Stimulated activated CD4-positive, alpha-beta T cell treated with anti-CD3 and anti-CD28 coated beads, Interleukin-15, amount 100 ng/mL, for 24 hours (primary cell): ENCODE measurements around the gene KRT6C.

ENCODE experiments used
- DNase-seq: peaks from one replicate; pipeline ENCODE4 v3.0.0-alpha.2; 2020

KRT6C gene

GRCh38 chr12:52434081-52434733 lies 39.4 kb downstream of the KRT6C start, which contains the start of gene KRT75:
TSS of gene KRT75 (minus strand) at chr12:52434371. CDS start at chr12:52434304, 67 bp downstream.
- no peak for DNase-seq

GRCh38 chr12:52433501-52434080 lies 40.0 kb downstream of the KRT6C start:
- no peak for DNase-seq

GRCh38 chr12:52432559-52433207 lies 40.9 kb downstream of the KRT6C start:
- DNase-seq: no peak

- DNase-seq: peak; percentile 7
These were observed 45.5 kb downstream of the KRT6C start for GRCh38 chr12:52428121-52428520.

GRCh38 chr12:52427083-52427482 lies 46.5 kb downstream of the KRT6C start:
- no peak for DNase-seq

- DNase-seq: no peak
These were observed 47.6 kb downstream of the KRT6C start for GRCh38 chr12:52426034-52426433.

GRCh38 chr12:52425466-52425865 lies 48.1 kb downstream of the KRT6C start:
- no peak for DNase-seq

- DNase-seq: no peak
These were observed 49.7 kb downstream of the KRT6C start for GRCh38 chr12:52423661-52424500.

GRCh38 chr12:52423035-52423434 lies 50.6 kb downstream of the KRT6C start:
- DNase-seq: no peak

GRCh38 chr12:52419656-52420055 lies 53.9 kb downstream of the KRT6C start:
- DNase-seq: no peak

GRCh38 chr12:52418576-52419110 lies 55.0 kb downstream of the KRT6C start:
- no peak for DNase-seq
